Liver (tissue), 3 donors: ENCODE measurements around the gene PAPOLA.

Experiments used
- ATF3 ChIP-seq: IDR thresholded peaks from 2 replicates; pipeline ENCODE4 v1.6.1; 2016; ENCODE audit warnings: antibody characterized with exemption
- CTCF ChIP-seq: fragments of 150-350 bp; IDR thresholded peaks from 2 replicates; pipeline ENCODE4 v1.5.1; 2017; ENCODE audit warnings: improper control_type of control experiment, low read depth, low read length; ENCODE audit not compliant: missing input control
- FOXA1 ChIP-seq: IDR thresholded peaks from 2 replicates; pipeline ENCODE4 v1.6.1; 2016; ENCODE audit warnings: antibody characterized with exemption
- GABPA ChIP-seq, 2 donors: IDR thresholded peaks in 1 of 2; conservative IDR thresholded peaks in 1 of 2; 2 replicates each; pipeline ENCODE4 v1.6.1; 2016; ENCODE audit warnings: antibody characterized with exemption in 2 of 2, mild to moderate bottlenecking in 1 of 2, moderate library complexity in 1 of 2
- JUND ChIP-seq, 2 donors: IDR thresholded peaks; 2 replicates each; pipeline ENCODE4 v1.6.1; 2016; ENCODE audit warnings: antibody characterized with exemption in 2 of 2
- RAD21 ChIP-seq, 2 donors: IDR thresholded peaks; 2 replicates each; pipeline ENCODE4 v1.6.1; 2016; ENCODE audit warnings: antibody characterized with exemption in 2 of 2, mild to moderate bottlenecking in 2 of 2
- RXRA ChIP-seq, 2 donors: IDR thresholded peaks; 2 replicates each; pipeline ENCODE4 v1.6.1; 2017 to 2018; ENCODE audit warnings: antibody characterized with exemption in 2 of 2, mild to moderate bottlenecking in 1 of 2
- SP1 ChIP-seq: IDR thresholded peaks from 2 replicates; pipeline ENCODE4 v1.6.1; 2018; ENCODE audit warnings: antibody characterized with exemption, mild to moderate bottlenecking
- TAF1 ChIP-seq: conservative IDR thresholded peaks from 2 replicates; pipeline ENCODE4 v1.6.1; 2016; ENCODE audit warnings: antibody characterized with exemption, mild to moderate bottlenecking
- TF ChIP-seq, protein P1 (sequence below): IDR thresholded peaks from 2 replicates; pipeline ENCODE4 v1.6.1; 2016; ENCODE audit warnings: antibody characterized with exemption
- TF ChIP-seq, protein P2 (sequence below): IDR thresholded peaks from 2 replicates; pipeline ENCODE4 v1.6.1; 2016; ENCODE audit warnings: antibody characterized with exemption
- TF ChIP-seq, protein P3 (sequence below): IDR thresholded peaks from 2 replicates; pipeline ENCODE4 v1.6.1; 2016; ENCODE audit warnings: antibody characterized with exemption, mild to moderate bottlenecking
- donor health status: healthy.
- donor health status: healthy.

GRCh38 chr14:96584907-96585671 lies 82.9 kb downstream of the PAPOLA start:
- TF ChIP-seq CTCF (no peak), JUND (IDR thresholded peaks at IDR 0.05) (no peak), RAD21 (IDR thresholded peaks at IDR 0.05) (no peak), FOXA1 (no peak), RXRA (IDR thresholded peaks at IDR 0.05) (no peak), TAF1 (no peak), ATF3 (no peak), GABPA (IDR thresholded peaks at IDR 0.05 in 1 of 2, conservative IDR thresholded peaks at IDR 0.05 in 1 of 2) (no peak), SP1 (no peak)
- TF ChIP-seq, protein P1, sequence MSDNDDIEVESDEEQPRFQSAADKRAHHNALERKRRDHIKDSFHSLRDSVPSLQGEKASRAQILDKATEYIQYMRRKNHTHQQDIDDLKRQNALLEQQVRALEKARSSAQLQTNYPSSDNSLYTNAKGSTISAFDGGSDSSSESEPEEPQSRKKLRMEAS = no peak
- TF ChIP-seq, protein P2, sequence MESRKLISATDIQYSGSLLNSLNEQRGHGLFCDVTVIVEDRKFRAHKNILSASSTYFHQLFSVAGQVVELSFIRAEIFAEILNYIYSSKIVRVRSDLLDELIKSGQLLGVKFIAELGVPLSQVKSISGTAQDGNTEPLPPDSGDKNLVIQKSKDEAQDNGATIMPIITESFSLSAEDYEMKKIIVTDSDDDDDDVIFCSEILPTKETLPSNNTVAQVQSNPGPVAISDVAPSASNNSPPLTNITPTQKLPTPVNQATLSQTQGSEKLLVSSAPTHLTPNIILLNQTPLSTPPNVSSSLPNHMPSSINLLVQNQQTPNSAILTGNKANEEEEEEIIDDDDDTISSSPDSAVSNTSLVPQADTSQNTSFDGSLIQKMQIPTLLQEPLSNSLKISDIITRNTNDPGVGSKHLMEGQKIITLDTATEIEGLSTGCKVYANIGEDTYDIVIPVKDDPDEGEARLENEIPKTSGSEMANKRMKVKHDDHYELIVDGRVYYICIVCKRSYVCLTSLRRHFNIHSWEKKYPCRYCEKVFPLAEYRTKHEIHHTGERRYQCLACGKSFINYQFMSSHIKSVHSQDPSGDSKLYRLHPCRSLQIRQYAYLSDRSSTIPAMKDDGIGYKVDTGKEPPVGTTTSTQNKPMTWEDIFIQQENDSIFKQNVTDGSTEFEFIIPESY = no peak
- TF ChIP-seq, protein P3, sequence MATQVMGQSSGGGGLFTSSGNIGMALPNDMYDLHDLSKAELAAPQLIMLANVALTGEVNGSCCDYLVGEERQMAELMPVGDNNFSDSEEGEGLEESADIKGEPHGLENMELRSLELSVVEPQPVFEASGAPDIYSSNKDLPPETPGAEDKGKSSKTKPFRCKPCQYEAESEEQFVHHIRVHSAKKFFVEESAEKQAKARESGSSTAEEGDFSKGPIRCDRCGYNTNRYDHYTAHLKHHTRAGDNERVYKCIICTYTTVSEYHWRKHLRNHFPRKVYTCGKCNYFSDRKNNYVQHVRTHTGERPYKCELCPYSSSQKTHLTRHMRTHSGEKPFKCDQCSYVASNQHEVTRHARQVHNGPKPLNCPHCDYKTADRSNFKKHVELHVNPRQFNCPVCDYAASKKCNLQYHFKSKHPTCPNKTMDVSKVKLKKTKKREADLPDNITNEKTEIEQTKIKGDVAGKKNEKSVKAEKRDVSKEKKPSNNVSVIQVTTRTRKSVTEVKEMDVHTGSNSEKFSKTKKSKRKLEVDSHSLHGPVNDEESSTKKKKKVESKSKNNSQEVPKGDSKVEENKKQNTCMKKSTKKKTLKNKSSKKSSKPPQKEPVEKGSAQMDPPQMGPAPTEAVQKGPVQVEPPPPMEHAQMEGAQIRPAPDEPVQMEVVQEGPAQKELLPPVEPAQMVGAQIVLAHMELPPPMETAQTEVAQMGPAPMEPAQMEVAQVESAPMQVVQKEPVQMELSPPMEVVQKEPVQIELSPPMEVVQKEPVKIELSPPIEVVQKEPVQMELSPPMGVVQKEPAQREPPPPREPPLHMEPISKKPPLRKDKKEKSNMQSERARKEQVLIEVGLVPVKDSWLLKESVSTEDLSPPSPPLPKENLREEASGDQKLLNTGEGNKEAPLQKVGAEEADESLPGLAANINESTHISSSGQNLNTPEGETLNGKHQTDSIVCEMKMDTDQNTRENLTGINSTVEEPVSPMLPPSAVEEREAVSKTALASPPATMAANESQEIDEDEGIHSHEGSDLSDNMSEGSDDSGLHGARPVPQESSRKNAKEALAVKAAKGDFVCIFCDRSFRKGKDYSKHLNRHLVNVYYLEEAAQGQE = no peak
